GM21390 (cell line): ENCODE measurements around the gene SAMD4A.

ENCODE experiments used
- ATAC-seq: cut with Tn5 transposase; IDR thresholded peaks from one replicate; pipeline ENCODE4 v1.9.1; 2021; ENCODE audit not compliant: unreplicated experiment

The SAMD4A gene

GRCh38 chr14:54564868-54565784, 1.8 kb upstream of the SAMD4A start:
- ATAC-seq: peak; percentile 35

- ATAC-seq: peak; percentile 45
Measured at GRCh38 chr14:54565785-54566409, 1.0 kb upstream of the SAMD4A start.

GRCh38 chr14:54567224-54567638, 303 bp downstream of the SAMD4A start:
- no peak for ATAC-seq

- no peak for ATAC-seq
Measured at GRCh38 chr14:54567639-54568561, 972 bp downstream of the SAMD4A start.

- ATAC-seq: no peak
Measured at GRCh38 chr14:54568821-54569595, 2.1 kb downstream of the SAMD4A start.

- ATAC-seq: no peak
Measured at GRCh38 chr14:54570047-54570446, 3.1 kb downstream of the SAMD4A start.

- no peak for ATAC-seq
Measured at GRCh38 chr14:54570631-54571415, 3.9 kb downstream of the SAMD4A start.

- ATAC-seq: no peak
Measured at GRCh38 chr14:54572316-54572715, 5.4 kb downstream of the SAMD4A start.

GRCh38 chr14:54574528-54574927, 7.6 kb downstream of the SAMD4A start:
- ATAC-seq: no peak

GRCh38 chr14:54577494-54577893, 10.6 kb downstream of the SAMD4A start:
- no peak for ATAC-seq

GRCh38 chr14:54577977-54578376, 11.0 kb downstream of the SAMD4A start:
- ATAC-seq: no peak

GRCh38 chr14:54579621-54580020, 12.7 kb downstream of the SAMD4A start:
- no peak for ATAC-seq

- no peak for ATAC-seq
Measured at GRCh38 chr14:54580933-54581332, 14.0 kb downstream of the SAMD4A start.

GRCh38 chr14:54582334-54582733, 15.4 kb downstream of the SAMD4A start:
- no peak for ATAC-seq

- ATAC-seq: no peak
Measured at GRCh38 chr14:54584097-54584496, 17.2 kb downstream of the SAMD4A start.

GRCh38 chr14:54585214-54585613, 18.3 kb downstream of the SAMD4A start:
- no peak for ATAC-seq

- ATAC-seq: no peak
Measured at GRCh38 chr14:54589076-54589475, 22.1 kb downstream of the SAMD4A start.

- no peak for ATAC-seq
Measured at GRCh38 chr14:54589843-54590242, 22.9 kb downstream of the SAMD4A start.

- ATAC-seq: no peak
Measured at GRCh38 chr14:54590481-54590880, 23.6 kb downstream of the SAMD4A start.

- no peak for ATAC-seq
Measured at GRCh38 chr14:54591461-54591860, 24.5 kb downstream of the SAMD4A start.
